Measurements from ENCODE around the gene EAF2.

GRCh38 chr3:121839962-121840361, 5.0 kb downstream of the EAF2 start:
- TF ChIP-seq CTCF (IDR thresholded peaks at IDR 0.05; ENCODE audit: extremely low read depth in 1 of 2, insufficient read depth in 1 of 2, low read depth in 1 of 2, low read length in 2 of 2) = no peak
- no peak for TF ChIP-seq EZH2 (IDR thresholded peaks at IDR 0.05; ENCODE audit: borderline replicate concordance, low read depth, low read length, severe bottlenecking)
- no peak for TF ChIP-seq POLR2A (IDR thresholded peaks at IDR 0.05; ENCODE audit: low read depth, low read length)
